HCT116 (cell line): ENCODE data around the gene RNF125. TPM values are rescaled to one million over a fixed set of nuclear protein-coding genes. Genes with fewer than 3 reads are reported as not detected.

Experiments used
- ATAC-seq: fragments of 200-7000 bp; cut with Tn5 transposase; 2 replicates; pipeline ENCODE4 v1.9.1; 2020; ENCODE audit warnings: mild to moderate bottlenecking, moderate library complexity
- BruUV-seq: library from RNA; stranded (reverse); fragments of 400-500 nt; replicated peaks from 2 replicates; lab custom pipeline; 2021; lab: Mats Ljungman, UMichigan
- CTCF ChIA-PET: fragments of 300-600 bp; sonication (Branson Sonifier 250); formaldehyde crosslinking; loops from one replicate; lab custom pipeline; 2021; ENCODE audit warnings: antibody characterized with exemption; lab: Charles Lee
- POLR2A ChIA-PET: fragments of 300-600, 350-600 bp; sonication (Branson Sonifier 250); formaldehyde crosslinking; loops from one replicate; lab custom pipeline; 2021; ENCODE audit warnings: antibody characterized with exemption; lab: Charles Lee
- RAD21 ChIA-PET, 2 experiments: fragments of 300-600 bp; sonication (Branson Sonifier 250); formaldehyde crosslinking; loops; one replicate each; lab custom pipeline; 2023; ENCODE audit warnings: low total read pairs in 2 of 2; ENCODE audit not compliant: uncharacterized antibody in 2 of 2, unreplicated experiment in 2 of 2, low non-redundant PET in 1 of 2; lab: Charles Lee
- DNase-seq: peaks from one replicate; pipeline ENCODE4 v3.0.0-alpha.2; 2010; ENCODE audit warnings: low read depth, low spot score
- H2AFZ ChIP-seq: fragments of 200-600 bp; shearing (Covaris generic), sonication (generic); 2 replicates; pipeline ENCODE4 v1.6.1; 2017; ENCODE audit warnings: low read depth, mixed run types, mixed read lengths, antibody characterized with exemption, low read length; ENCODE audit not compliant: poor library complexity, severe bottlenecking
- H3K27ac ChIP-seq: 2 replicates; pipeline ENCODE4 v1.5.1; 2012; ENCODE audit warnings: low read depth, low read length
- H3K27me3 ChIP-seq: fragments of 200-600 bp; sonication (generic); 2 replicates; pipeline ENCODE4 v1.6.1; 2016; ENCODE audit warnings: mixed run types, low read length, mixed read lengths; ENCODE audit not compliant: insufficient read depth
- H3K36me3 ChIP-seq, 2 experiments: fragments of 200-500 bp in 1 of 2; fragments of 200-600 bp in 1 of 2; sonication (Bioruptor generic) in 1 of 2; sonication (generic) in 1 of 2; 2 replicates each; pipeline versions ENCODE4 v1.5.1 to v1.6.1; 2014 to 2016; ENCODE audit warnings: low read length in 2 of 2, inconsistent platforms in 1 of 2, mixed read lengths in 1 of 2, mixed run types in 1 of 2; ENCODE audit not compliant: insufficient read depth in 2 of 2, control insufficient read depth in 1 of 2
- H3K4me1 ChIP-seq, 2 experiments: fragments of 200-600 bp in 1 of 2; sonication (generic) in 1 of 2; 2 replicates each; pipeline versions ENCODE4 v1.5.1 to v1.6.1; 2012 to 2017; ENCODE audit warnings: low read length in 2 of 2, inconsistent platforms in 1 of 2, mild to moderate bottlenecking in 1 of 2, mixed read lengths in 1 of 2, mixed run types in 1 of 2, moderate library complexity in 1 of 2; ENCODE audit not compliant: insufficient read depth in 2 of 2, control insufficient read depth in 1 of 2
- H3K4me2 ChIP-seq: fragments of 200-600 bp; sonication (generic); 2 replicates; pipeline ENCODE4 v1.6.1; 2017; ENCODE audit warnings: mixed run types, low read length, mixed read lengths
- H3K4me3 ChIP-seq, 2 experiments: fragments of 200-600 bp in 1 of 2; sonication (generic) in 1 of 2; replicated peaks in 1 of 2; 2 replicates each; pipeline ENCODE4 v1.5.1; 2011 to 2016; ENCODE audit warnings: low read length in 2 of 2, control low read depth in 1 of 2, low read depth in 1 of 2, mild to moderate bottlenecking in 1 of 2, mixed read lengths in 1 of 2, mixed run types in 1 of 2
- H3K79me2 ChIP-seq: fragments of 200-600 bp; sonication (generic); 2 replicates; pipeline ENCODE4 v1.6.1; 2017; ENCODE audit warnings: mild to moderate bottlenecking, mixed run types, low read length, moderate library complexity, mixed read lengths; ENCODE audit not compliant: insufficient read depth
- H3K9ac ChIP-seq: fragments of 200-600 bp; sonication (generic); 2 replicates; pipeline ENCODE4 v1.6.1; 2016; ENCODE audit warnings: low read length, mixed read lengths
- H3K9me2 ChIP-seq: fragments of 200-600 bp; sonication (generic), shearing (Covaris generic); 2 replicates; pipeline ENCODE4 v1.6.1; 2017; ENCODE audit warnings: mixed run types, mild to moderate bottlenecking, moderate library complexity; ENCODE audit not compliant: insufficient read depth
- H3K9me3 ChIP-seq, 2 experiments: fragments of 200-500 bp in 1 of 2; fragments of 200-600 bp in 1 of 2; sonication (Bioruptor generic) in 1 of 2; sonication (generic) in 1 of 2; 2 replicates each; pipeline ENCODE4 v1.6.1; 2014 to 2017; ENCODE audit warnings: low read length in 2 of 2, mixed read lengths in 2 of 2, inconsistent platforms in 1 of 2, low read depth in 1 of 2, mild to moderate bottlenecking in 1 of 2, mixed run types in 1 of 2, moderate library complexity in 1 of 2; ENCODE audit not compliant: control insufficient read depth in 1 of 2, insufficient read depth in 1 of 2
- H4K20me1 ChIP-seq: fragments of 200-600 bp; sonication (generic), shearing (Covaris generic); 2 replicates; pipeline ENCODE4 v1.6.1; 2017; ENCODE audit warnings: mixed run types, mild to moderate bottlenecking, moderate library complexity; ENCODE audit not compliant: insufficient read depth
- ATF3 ChIP-seq: IDR thresholded peaks from 2 replicates; pipeline ENCODE4 v1.6.1; 2012
- CBX3 ChIP-seq: IDR thresholded peaks from 2 replicates; pipeline ENCODE4 v1.6.1; 2012; ENCODE audit warnings: low read depth
- CEBPB ChIP-seq: IDR thresholded peaks from 2 replicates; pipeline ENCODE4 v1.6.1; 2012; ENCODE audit warnings: low read depth
- ELF1 ChIP-seq: IDR thresholded peaks from 2 replicates; pipeline ENCODE4 v1.6.1; 2012; ENCODE audit warnings: low read depth, borderline replicate concordance
- JUND ChIP-seq: IDR thresholded peaks from 2 replicates; pipeline ENCODE4 v1.6.1; 2012
- POLR2A ChIP-seq: IDR thresholded peaks from 2 replicates; pipeline ENCODE4 v1.7.0; 2011; ENCODE audit warnings: borderline replicate concordance; ENCODE audit not compliant: insufficient read depth, insufficient read length; ENCODE audit errors: extremely low read depth
- POLR2AphosphoS5 ChIP-seq: IDR thresholded peaks from 2 replicates; pipeline ENCODE4 v1.6.1; 2011; ENCODE audit warnings: mild to moderate bottlenecking, low read depth, low read length, moderate library complexity
- RAD21 ChIP-seq: IDR thresholded peaks from 2 replicates; pipeline ENCODE4 v1.6.1; 2012; ENCODE audit warnings: low read depth, mild to moderate bottlenecking
- SP1 ChIP-seq: IDR thresholded peaks from 2 replicates; pipeline ENCODE4 v1.6.1; 2012; ENCODE audit warnings: low read depth
- TCF7L2 ChIP-seq: IDR thresholded peaks from 2 replicates; pipeline ENCODE4 v1.7.0; 2011; ENCODE audit warnings: borderline replicate concordance, inconsistent platforms; ENCODE audit not compliant: insufficient read depth, insufficient read length; ENCODE audit errors: extremely low read depth
- YY1 ChIP-seq: IDR thresholded peaks from 2 replicates; pipeline ENCODE4 v1.6.1; 2011; ENCODE audit warnings: low read length, low read depth, moderate library complexity, mild to moderate bottlenecking; ENCODE audit not compliant: insufficient replicate concordance; ENCODE audit errors: extremely low read depth
- ZBTB33 ChIP-seq: IDR thresholded peaks from 2 replicates; pipeline ENCODE4 v1.6.1; 2011; ENCODE audit warnings: mild to moderate bottlenecking, low read length, moderate library complexity; ENCODE audit not compliant: insufficient replicate concordance; ENCODE audit errors: extremely low read depth
- ZNF274 ChIP-seq: fragments of 200-500 bp; sonication (Bioruptor generic); IDR thresholded peaks from 2 replicates; pipeline ENCODE4 v1.6.1; 2014; ENCODE audit warnings: mild to moderate bottlenecking, low read depth, low read length, inconsistent platforms
- intact Hi-C: fragments of 100-400 bp; cut with micrococcal nuclease; formaldehyde crosslinking; loops from 2 replicates; pipeline ENCODE4 v1.10.0; 2022
- total RNA-seq: library from RNA; stranded (reverse); gene quantifications from one replicate; pipeline ENCODE4 v1.2.1, GENCODE V29; 2021; ENCODE audit not compliant: unreplicated experiment

RNF125 gene
- total RNA-seq, 1 experiment from 2014 or later, result 7.4 TPM

- intact Hi-C loops, result no loop called here
- H3K9me2 ChIP-seq, result no peaks in the 10 kb centered on the region
- no peak overlapping the region for H2AFZ ChIP-seq
- no peaks in the 10 kb centered on the region for H3K27me3 ChIP-seq
- no peak for DNase-seq
- peaks cover 10 to 20% of the 10 kb centered on the region in 2 experiments for H3K4me1 ChIP-seq
- BruUV-seq, result no TSS peak
- H3K9me3 ChIP-seq, result no peaks in the 10 kb centered on the region
- H3K36me3 ChIP-seq, result peaks cover 4 to 21% of the 10 kb centered on the region in 2 experiments; a peak in 3 of 4 replicates
- H3K27ac ChIP-seq, result no peak overlapping the region
- H3K9ac ChIP-seq, result no peak overlapping the region
- H3K79me2 ChIP-seq, result peaks cover 94% of the 10 kb centered on the region
- CTCF ChIA-PET, result no interaction called here
- peaks cover 21% of the 10 kb centered on the region; the same call in 1 of the 2 replicates for H4K20me1 ChIP-seq
- POLR2A ChIA-PET, result interaction anchor here (0.6 kb wide), 1 partner anchor 459 kb away, joined by 4 read pairs; no protein-coding TSS in a partner anchor
- no peak for ATAC-seq
- RAD21 ChIA-PET, result no interaction called here
- no peak overlapping the region for H3K4me3 ChIP-seq
- no peak for TF ChIP-seq ELF1
- TF ChIP-seq POLR2A, result no peak
- TF ChIP-seq CBX3, result no peak
- TF ChIP-seq YY1, result no peak
- TF ChIP-seq ZNF274, result no peak
- no peak for TF ChIP-seq SP1
- no peak for TF ChIP-seq CEBPB
- TF ChIP-seq, all 23 proteins: peak for 0
- no peak overlapping the region for H3K4me2 ChIP-seq
These were observed 78.3 kb downstream of the RNF125 start for GRCh38 chr18:32096946-32097345.

- H3K36me3 ChIP-seq, result no peaks in the 10 kb centered on the region
- no peak overlapping the region for H3K4me2 ChIP-seq
- no peak overlapping the region for H3K4me3 ChIP-seq
- no peaks in the 10 kb centered on the region for H3K27me3 ChIP-seq
- peaks cover 24% of the 10 kb centered on the region; the same call in 1 of the 2 replicates for H4K20me1 ChIP-seq
- no peak overlapping the region for H3K27ac ChIP-seq
- H3K4me1 ChIP-seq, result no peaks in the 10 kb centered on the region
- H3K79me2 ChIP-seq, result peaks cover 98% of the 10 kb centered on the region
- RAD21 ChIA-PET, result no interaction called here
- POLR2A ChIA-PET, result no interaction called here
- CTCF ChIA-PET, result interaction anchor here (1.2 kb wide), 1 partner anchor 33 kb away, joined by 3 read pairs; no protein-coding TSS in a partner anchor
- DNase-seq (no peak), ATAC-seq (no peak)
- intact Hi-C loops, result no loop called here
- TF ChIP-seq CBX3, result no peak
- TF ChIP-seq POLR2AphosphoS5, result no peak
- no peak for TF ChIP-seq TCF7L2
- TF ChIP-seq RAD21, result no peak
- TF ChIP-seq POLR2A, result no peak
- no peak for TF ChIP-seq ZBTB33
- no peak for TF ChIP-seq ATF3
- no peak for TF ChIP-seq JUND
- H3K9me3 ChIP-seq, result no peaks in the 10 kb centered on the region
- H2AFZ ChIP-seq, result no peak overlapping the region
- no peak overlapping the region for H3K9ac ChIP-seq
- BruUV-seq, result no TSS peak
- H3K9me2 ChIP-seq, result no peaks in the 10 kb centered on the region
These were observed 85.9 kb downstream of the RNF125 start for GRCh38 chr18:32104516-32104915.
